Left renal cortex interstitium (tissue), 4 donors: ENCODE measurements around the gene DUSP28. TPM values are rescaled to one million over a fixed set of nuclear protein-coding genes. Genes with fewer than 3 reads are reported as not detected.
A peak's percentile ranks its signal among the peaks of the same experiment; 100 is the strongest.

Experiments used
- DNase-seq, 4 donors: peaks; one replicate each; pipeline ENCODE4 v3.0.0-alpha.2; 2013; ENCODE audit warnings: low read depth in 4 of 4, low spot score in 2 of 4, missing footprints in 1 of 4
- polyA plus RNA-seq, 4 donors: library from polyadenylated mRNA; unstranded; fragments of 120-200 nt; gene quantifications; one replicate each; pipeline ENCODE4 v1.2.1, GENCODE V29; 2013; ENCODE audit not compliant: insufficient read length in 4 of 4

The DUSP28 gene
- polyA plus RNA-seq, 4 donors, result 6.8 to 7.6 (median 7.4) TPM

DNA sequence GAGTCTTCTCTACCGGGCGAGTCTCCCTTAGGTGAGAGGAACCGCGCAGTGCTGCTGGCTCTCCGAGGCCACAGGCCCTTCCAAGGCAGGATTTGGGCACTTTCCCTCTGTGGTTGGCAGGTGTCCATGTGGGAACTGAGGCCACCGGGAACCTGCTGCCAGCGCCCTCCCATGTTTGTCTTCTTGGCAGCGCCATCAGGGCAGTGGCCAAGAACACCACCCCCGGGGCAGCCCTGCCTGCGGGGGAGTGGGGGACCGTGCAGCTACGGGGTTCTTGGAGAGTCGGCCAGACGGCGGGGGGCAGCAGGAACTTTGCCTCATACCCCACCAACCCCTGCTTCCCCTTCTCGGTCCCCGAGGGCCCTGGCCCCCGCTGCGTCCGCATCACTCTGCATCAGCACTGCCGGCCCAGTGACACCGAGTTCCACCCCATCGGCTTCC is 36.4 kb downstream of the DUSP28 start:
- DNase-seq, result no peak

DNA sequence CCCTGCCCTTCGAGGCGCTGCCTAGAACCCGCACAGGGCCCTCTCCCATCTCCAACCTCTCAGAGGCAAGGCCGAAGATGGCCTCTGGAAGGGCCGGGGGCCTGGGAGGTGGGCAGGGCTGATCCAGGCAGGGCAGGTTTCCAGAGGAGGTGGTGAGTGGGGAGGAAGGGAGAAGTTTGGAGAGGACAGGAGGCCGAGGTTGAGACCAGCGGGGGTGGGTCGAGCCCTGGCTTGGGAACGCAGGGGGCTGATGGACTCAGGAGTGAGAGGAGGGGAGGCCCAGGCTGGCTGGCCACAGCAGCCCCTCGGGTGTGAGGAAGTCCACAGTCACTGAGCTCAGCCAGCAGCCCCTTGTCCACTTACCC is 36.9 kb downstream of the DUSP28 start:
- DNase-seq, result no peak

DNA sequence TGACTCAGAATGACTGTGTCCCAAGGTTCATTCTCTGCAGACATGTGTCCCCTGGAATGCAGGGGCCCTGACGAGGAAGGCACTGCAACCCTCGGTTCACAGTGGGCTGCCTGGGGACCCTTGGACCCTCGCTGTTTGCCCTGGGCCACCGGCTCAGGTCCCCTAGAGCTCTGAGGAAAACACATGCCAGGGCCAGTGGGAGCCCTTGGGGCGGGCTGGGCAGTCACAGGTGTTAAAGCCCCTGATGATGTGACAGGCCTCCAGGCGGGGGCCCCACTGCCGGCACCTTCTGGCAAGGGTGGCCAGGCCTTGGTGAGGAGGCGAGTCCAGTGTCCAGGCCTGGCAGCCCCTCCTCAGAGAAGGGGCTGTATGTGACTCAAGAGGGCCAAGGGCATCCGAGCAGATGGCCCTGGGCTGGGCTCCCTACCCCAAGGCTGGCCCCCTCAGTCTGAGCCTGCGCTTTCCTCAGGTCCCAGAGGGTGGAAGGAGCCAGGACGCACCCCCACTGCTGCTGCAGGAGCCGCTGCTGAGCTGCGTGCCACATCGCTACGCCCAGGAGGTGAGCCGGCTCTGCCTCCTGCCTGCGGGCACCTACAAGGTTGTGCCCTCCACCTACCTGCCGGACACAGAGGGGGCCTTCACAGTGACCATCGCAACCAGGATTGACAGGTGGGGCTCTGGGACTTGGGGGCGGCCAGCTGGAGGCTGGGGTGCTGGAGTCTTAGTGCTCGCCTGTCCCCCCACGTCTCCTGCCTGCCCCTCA is 37.4 kb downstream of the DUSP28 start:
- DNase-seq, result no peak

DNA sequence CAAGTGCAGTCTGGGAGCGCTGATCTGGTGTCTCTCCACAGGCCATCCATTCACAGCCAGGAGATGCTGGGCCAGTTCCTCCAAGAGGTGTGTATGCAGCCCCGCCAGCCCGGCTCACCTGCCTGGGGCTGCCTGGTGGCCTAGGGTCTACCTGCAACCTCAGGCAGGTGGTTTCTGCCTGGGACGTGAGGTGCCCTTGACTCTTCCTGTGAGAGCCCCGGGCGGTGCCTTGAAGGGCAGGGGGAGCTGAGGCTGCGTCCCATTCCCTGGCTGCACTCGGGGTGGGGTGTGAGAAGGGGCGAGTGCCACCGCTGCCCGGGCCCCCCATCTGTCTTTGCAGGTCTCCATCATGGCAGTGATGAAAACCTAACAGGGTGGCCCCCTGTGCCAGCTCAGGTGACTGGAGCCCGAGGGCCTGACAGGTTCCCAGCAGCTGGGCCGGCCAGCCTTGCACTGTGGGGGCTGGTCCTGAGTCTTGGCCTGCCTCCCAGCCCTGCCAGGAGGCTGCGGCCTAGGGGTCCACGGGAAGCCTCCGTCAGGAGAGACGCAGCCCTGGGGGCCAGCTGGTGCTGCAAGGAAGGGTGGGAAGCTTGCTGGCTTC is 38.3 kb downstream of the DUSP28 start:
- DNase-seq, result no peak

DNA sequence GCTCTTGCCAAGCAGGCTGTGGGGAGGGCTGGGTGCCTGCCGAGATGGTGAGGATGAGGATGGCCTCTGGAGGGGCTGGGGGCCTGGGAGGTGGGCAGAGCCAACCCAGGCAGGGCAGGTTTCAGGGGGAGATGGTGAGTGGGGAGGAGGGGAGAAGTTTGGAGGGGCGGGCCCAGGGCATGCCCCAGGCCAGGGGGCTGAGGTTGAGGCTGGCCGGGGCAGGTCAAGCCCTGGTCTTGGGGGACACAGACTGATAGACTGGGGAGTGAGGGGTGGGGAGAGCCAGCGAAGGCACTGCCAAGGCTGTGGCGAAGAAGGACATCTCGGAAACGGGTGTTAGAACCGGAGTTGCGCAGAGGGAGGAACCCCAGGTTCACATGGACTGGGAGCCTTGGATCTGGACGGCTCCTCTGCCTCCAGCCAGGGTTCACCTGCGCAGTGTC is 39.0 kb downstream of the DUSP28 start:
- DNase-seq, result no peak

- no peak for DNase-seq
Observed at GRCh38 chr2:240600451-240600961, 40.3 kb downstream of the DUSP28 start.

DNA sequence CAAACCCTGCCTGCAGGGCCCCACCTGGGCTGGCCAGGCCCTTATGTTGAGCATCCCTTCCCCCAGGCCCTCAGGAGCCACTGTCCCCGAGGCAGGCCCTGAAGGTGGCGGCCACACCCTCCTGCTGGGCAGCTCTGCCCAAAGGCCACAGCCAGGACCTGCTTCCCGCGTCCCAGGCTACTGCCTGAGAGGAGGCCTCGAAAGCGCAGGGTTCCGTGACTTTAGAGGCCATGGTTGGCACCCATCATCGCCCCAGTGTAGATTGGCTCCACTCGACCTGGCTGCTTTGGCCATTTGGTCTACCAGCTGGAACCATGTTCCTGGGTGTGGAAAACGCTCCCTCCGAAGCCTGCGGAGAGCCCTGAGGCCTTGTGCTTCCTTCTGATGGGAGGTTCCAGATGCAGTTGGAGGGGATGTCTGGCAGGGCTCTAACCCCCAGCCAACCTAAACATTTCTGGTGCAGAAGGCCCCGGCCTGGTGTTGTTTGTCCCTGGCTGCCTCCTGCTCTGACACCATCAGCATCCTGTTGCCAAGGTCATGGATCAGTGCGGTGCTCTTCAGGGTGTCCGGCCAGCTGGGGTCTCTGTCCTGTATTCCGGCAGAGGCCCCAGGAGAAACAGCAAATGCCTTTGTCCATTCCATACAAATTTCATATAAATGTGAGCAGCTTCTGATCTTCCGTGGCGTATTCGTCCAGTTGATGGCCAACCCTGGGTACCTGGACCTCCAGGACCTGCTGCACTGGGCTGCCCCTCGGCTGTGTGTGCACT is 41.1 kb downstream of the DUSP28 start:
- no peak for DNase-seq

DNA sequence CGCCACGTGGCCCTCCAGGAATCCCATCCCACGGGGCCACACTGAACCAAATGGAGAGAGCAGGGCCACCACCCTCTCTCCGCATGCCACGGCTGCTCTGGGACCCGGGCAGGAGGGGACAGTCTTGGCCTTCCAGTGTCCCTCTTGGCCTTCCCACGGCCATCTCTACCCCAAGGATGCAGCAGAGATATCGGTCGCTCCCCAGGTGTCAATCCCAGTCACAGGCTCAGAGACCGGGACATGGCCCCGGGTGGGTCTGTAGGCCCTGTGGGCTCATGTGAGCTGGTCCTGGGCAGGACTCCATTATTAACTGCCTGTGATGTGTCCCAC is 41.6 kb downstream of the DUSP28 start:
- no peak for DNase-seq

- no peak for DNase-seq
Observed at GRCh38 chr2:240602266-240603050, 42.3 kb downstream of the DUSP28 start.

DNA sequence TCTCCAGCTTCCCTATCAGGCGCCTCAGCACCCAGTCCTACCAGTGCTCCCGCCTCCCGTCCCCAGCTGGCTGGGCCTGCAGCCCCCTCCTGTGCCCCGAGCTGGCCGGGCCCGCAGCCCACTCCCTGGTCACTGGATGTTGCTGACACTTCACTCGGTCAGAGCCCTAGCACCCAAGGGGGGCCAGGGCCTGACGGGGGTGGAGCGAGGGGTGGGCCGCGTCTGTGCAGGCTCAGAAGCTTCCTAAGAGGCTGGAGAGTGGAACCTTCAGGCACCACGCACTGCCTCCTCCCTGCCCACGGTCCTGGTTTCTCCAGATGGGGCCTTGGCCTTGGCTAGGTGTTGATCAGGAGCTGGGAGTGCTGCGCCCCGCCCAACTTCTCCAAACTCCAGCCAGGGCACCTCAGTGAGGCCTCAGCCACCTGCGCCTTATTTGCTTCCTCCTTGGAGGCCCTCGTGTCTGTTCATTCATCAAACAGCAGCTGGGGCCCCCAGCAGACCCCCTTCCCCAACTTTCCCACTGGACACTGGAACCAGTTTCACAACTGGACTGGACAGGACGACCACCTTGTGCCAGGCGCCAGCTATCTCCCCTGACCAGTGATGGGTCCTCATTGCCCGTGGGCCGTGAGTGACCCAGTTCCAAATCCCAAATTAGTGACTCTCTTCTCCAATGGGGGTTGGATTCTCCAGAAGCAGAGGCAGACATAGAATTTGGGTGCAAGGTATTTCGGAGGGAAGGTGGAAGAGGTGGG is 43.1 kb downstream of the DUSP28 start:
- DNase-seq, result no peak

DNA sequence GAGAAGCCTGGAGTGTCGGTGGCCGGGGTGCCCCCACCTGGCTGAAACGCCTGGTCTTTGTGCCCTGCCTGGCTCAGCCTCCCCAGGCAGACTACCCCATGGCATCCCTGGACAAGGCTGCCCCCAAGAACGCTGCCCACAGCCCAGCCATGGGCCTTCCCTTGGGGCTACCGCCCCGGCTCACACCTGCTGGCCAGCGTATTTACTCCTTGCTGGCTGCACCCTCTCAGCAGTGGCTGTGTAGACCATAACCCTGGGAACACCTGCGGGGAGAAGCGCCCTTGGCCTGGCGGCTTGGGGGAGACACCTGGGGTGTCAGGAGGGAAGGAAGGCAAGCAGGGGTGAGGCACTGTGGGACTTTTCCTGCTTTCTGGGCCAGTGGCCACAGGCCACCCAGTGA is 43.7 kb downstream of the DUSP28 start:
- DNase-seq, result no peak

DNA sequence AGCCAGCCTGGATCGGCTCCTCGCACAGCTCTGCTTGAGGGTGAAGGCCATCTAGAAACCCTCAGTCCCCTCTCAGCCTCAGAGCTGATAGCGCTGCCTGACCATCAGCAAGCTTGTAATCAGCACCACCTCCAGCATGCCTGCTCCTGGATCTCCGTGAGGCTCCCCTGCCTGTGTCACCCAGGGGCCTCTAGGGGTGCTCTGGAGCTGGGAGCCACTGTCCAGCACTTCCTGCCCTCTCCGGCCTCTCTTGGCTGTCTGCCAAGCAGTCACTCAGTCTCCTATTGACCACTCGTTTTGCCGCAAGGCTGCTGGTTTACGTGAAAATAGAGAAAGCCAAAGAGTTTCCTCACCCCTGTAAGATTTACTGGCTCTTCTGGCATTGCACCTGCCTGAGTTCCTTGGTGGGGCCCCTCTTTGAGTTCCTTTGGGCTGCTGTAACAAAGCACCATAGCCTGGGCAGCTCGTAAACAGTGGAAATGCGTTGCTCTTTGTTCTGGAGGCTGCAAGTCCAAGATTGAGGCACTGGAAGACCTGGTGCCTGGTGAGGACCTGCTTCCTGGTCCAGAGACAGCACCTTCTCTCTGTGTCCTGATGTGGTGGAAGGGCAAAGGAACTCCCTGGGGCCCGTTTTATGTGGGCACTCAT is 44.3 kb downstream of the DUSP28 start:
- DNase-seq, result peak in 1 of 4 donors; percentile 66

- no peak for DNase-seq
Observed at GRCh38 chr2:240604939-240605716, 45.0 kb downstream of the DUSP28 start.

DNA sequence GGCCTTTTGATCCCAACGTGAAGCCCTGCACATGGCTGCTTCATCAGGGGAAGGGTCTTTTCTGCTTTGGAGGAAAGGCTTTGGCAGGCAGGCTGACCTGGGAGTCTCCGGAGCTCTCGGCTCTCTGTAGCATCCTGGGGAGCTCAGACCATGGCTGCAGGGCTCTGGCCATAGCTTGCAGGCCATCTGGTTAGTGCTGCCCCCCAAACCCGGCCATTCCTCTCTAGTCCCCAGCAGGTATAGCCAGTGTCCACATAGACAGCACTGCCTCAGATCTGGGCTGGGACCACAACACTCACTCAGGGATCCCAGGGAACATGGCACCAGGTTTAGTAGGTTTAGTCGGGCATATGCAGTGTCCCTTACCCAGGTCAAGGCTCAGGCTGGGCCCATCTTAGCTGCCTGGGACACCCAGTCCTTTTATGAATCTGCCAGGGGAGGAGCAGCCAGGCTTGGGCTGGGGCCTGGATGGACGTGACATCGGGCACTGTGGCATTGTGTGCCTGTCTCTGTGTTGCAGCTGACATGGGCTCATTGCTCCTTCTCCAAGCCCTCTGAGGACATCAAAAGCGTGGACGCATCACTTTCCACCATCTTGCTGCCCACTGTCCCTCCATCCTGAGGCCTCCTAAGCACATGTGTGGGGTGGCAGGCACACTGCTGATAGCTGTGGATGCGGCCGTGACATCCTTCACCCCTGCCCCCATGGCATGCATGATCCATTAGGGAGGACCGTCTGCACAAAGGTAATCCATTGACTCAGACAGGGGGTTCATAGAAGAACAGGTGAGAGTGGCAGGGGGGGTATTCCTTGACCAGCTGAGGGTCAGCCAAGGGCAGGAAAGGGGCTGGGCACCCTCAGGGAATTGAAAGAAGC is 45.9 kb downstream of the DUSP28 start:
- no peak for DNase-seq

GRCh38 chr2:240611601-240612210 is 51.5 kb downstream of the DUSP28 start:
- DNase-seq, result no peak
